RWPE1 (cell line): ENCODE measurements around the gene IRS2.

Source experiments
- CTCF ChIA-PET: fragments of 350-600 bp; sonication (Branson Sonifier 250); formaldehyde crosslinking; extraction: SDS; loops from one replicate; lab custom pipeline; 2021; lab: Yijun Ruan, JAX
- POLR2A ChIA-PET: fragments of 400-600 bp; formaldehyde crosslinking; extraction: SDS; loops from one replicate; lab custom pipeline; 2020; ENCODE audit warnings: antibody characterized with exemption; ENCODE audit not compliant: low non-redundant PET; lab: Yijun Ruan, JAX
- DNase-seq: peaks from one replicate; pipeline ENCODE4 v3.0.0; 2012; ENCODE audit warnings: low spot score
- H3K27ac ChIP-seq: fragments of 450-650 bp; 2 replicates; pipeline ENCODE4 v1.5.1; 2017
- CTCF ChIP-seq: fragments of 450-650 bp; conservative IDR thresholded peaks from 2 replicates; pipeline ENCODE4 v1.5.1; 2017; ENCODE audit warnings: low read depth, mild to moderate bottlenecking

IRS2 gene

DNA sequence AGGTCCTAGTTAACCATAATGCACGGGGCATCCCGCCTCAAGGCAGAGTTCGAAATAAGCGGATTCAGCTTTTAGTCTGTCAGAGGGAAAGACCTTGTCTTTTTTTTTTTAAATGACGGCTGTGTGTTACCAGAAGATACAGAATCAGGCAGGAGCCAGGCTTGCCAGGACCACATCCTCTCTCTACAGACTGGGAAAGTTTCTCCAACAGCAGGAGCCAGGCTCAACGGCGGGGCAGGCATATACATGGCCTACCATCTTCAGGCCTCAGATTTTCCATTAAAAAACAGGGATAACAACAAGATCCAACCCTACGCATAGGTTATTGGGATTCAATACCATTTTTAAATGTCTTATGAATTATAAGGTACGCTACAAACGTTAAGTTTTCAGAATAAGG, 17.8 kb downstream of the IRS2 start:
- POLR2A ChIA-PET = no interaction called here
- CTCF ChIA-PET = interaction anchor here (0.7 kb wide), 1 partner anchor 759 kb away, joined by 7 read pairs; no protein-coding TSS in a partner anchor
- H3K27ac ChIP-seq = no peak overlapping the region
- DNase-seq = no peak
- TF ChIP-seq CTCF = no peak

- TF ChIP-seq CTCF = no peak
- DNase-seq = no peak
- POLR2A ChIA-PET = interaction anchor here (0.7 kb wide), 1 partner anchor 138 kb away, joined by 9 read pairs; no protein-coding TSS in a partner anchor
- H3K27ac ChIP-seq = no peak overlapping the region
- CTCF ChIA-PET = interaction anchor here (0.7 kb wide), 1 partner anchor 759 kb away, joined by 7 read pairs; no protein-coding TSS in a partner anchor
Measured at GRCh38 chr13:109768176-109768575, 18.2 kb downstream of the IRS2 start.

DNA sequence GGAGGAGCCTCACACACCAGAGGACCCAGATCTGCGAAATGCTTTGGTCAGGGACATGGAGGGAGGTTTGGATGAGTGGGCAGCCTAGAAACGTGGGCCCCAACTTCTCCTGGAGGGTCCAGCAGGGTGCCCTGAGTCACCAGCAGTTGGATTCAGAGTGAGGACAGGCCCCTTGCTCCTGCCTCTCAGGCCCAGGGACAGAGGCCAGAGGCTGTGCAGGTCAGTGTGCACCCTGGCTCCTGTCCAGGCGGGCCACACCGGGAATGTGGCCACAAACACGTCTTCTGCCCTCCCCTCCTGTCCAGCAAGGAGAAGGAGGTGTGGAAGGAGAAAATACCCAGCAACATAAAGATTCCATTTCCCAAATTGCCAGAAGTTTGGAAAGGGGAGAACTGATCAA, 19.4 kb downstream of the IRS2 start:
- ChIA-PET CTCF (no interaction called here), POLR2A (no interaction called here)
- H3K27ac ChIP-seq = peak overlapping the region; percentile 59
- no peak for DNase-seq
- TF ChIP-seq CTCF = no peak

- no peak for DNase-seq
- ChIA-PET POLR2A (no interaction called here), CTCF (no interaction called here)
- no peak for TF ChIP-seq CTCF
- peak overlapping the region; percentile 61 for H3K27ac ChIP-seq
Measured at GRCh38 chr13:109764470-109765291, 21.7 kb downstream of the IRS2 start.

DNA sequence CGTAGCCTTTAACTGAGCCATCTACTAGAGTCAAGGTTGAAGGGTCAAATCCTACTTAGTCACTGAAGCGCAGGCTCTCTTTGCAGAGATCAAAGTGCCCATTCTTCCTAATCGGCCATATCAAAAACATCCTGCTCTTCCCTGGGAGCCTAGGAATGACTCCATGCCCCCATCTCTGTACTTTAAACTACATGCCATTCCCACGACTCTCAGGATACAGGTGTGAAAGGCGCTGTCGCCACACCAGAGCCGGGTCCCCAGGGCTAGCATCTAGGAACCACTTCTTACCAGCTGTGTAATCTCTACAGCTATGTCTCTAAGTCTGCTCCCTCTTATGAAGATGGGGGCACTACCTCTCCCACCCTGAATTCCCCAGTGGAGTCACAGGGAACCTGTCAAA, 22.3 kb downstream of the IRS2 start:
- no peak for TF ChIP-seq CTCF
- ChIA-PET CTCF (no interaction called here), POLR2A (no interaction called here)
- H3K27ac ChIP-seq = peak overlapping the region; percentile 42; the same call in 1 of the 2 replicates
- no peak for DNase-seq

GRCh38 chr13:109762791-109763190, 23.6 kb downstream of the IRS2 start:
- POLR2A ChIA-PET = no interaction called here
- H3K27ac ChIP-seq = peak overlapping the region; percentile 65
- no peak for TF ChIP-seq CTCF
- DNase-seq = no peak
- CTCF ChIA-PET = interaction anchor here (0.6 kb wide), 1 partner anchor 618 kb away, joined by 5 read pairs; no protein-coding TSS in a partner anchor
